Hepatocyte (in vitro differentiated cells): ENCODE data around the gene TBCD.

Experiments used
- CTCF ChIP-seq: fragments of 200-600 bp; sonication (generic); IDR thresholded peaks from 2 replicates; pipeline ENCODE4 v1.5.1; 2016; ENCODE audit warnings: antibody characterized with exemption, mild to moderate bottlenecking; ENCODE audit not compliant: poor library complexity
- EZH2phosphoT487 ChIP-seq: fragments of 200-600 bp; sonication (generic); IDR thresholded peaks from one replicate; pipeline ENCODE4 v1.6.1; 2018; ENCODE audit warnings: antibody characterized with exemption, mild to moderate bottlenecking, low read depth, moderate library complexity; ENCODE audit not compliant: unreplicated experiment, severe bottlenecking

- TF ChIP-seq CTCF (no peak), EZH2phosphoT487 (no peak)
Measured at GRCh38 chr17:82814834-82815233, 63.0 kb downstream of the TBCD start.
